ENCODE data around the gene ARG1.

DNA sequence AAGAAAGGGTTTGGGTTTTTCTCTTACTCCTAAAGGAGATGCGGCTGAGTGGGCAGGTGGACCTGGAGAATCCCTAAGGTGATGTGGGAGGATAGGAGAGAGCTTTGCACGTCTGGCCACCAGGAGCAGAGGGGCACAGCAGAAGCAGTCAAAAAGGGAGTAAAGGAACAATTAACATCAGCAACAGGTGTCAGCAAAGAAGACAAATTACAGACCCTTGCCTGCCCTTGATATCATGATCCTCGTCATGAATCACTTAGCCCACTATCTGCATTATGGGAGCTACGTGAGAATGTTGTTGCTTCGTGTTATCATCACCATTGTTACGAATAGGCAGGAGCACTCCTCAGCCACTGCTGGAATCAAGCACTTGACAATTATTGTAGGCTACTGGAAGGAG is 25.5 kb upstream of the ARG1 start:
- TF ChIP-seq, protein P1, sequence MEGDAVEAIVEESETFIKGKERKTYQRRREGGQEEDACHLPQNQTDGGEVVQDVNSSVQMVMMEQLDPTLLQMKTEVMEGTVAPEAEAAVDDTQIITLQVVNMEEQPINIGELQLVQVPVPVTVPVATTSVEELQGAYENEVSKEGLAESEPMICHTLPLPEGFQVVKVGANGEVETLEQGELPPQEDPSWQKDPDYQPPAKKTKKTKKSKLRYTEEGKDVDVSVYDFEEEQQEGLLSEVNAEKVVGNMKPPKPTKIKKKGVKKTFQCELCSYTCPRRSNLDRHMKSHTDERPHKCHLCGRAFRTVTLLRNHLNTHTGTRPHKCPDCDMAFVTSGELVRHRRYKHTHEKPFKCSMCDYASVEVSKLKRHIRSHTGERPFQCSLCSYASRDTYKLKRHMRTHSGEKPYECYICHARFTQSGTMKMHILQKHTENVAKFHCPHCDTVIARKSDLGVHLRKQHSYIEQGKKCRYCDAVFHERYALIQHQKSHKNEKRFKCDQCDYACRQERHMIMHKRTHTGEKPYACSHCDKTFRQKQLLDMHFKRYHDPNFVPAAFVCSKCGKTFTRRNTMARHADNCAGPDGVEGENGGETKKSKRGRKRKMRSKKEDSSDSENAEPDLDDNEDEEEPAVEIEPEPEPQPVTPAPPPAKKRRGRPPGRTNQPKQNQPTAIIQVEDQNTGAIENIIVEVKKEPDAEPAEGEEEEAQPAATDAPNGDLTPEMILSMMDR (IDR thresholded peaks at IDR 0.05), result no peak
- no peak for TF ChIP-seq POLR2A (IDR thresholded peaks at IDR 0.05)

Data from transverse colon (tissue), 3 donors.